ENCODE data around the gene TBCK. TPM values are rescaled to one million over a fixed set of nuclear protein-coding genes. Genes with fewer than 3 reads are reported as not detected.
"Not testable (repeated sequence)": the region's sequence is repeated elsewhere in the genome, so short reads cannot be mapped to it uniquely, and the experiment has no call there.

TBCK gene
- polyA plus RNA-seq, 1 donor (not counting 4 experiments of a cell fraction or from before 2014, with no cell fraction given), result 19.3 TPM

- TF ChIP-seq EZH2 (IDR thresholded peaks at IDR 0.05; ENCODE audit: low read length), result no peak
- no peak for TF ChIP-seq CTCF (optimal IDR thresholded peaks at IDR 0.05 in 1 of 3, IDR thresholded peaks at IDR 0.05 in 1 of 3, conservative IDR thresholded peaks at IDR 0.05 in 1 of 3; ENCODE audit: extremely low read depth in 1 of 3, insufficient read depth in 2 of 3, low read length in 3 of 3)
- Histone ChIP-seq H3K79me2 (ENCODE audit: control insufficient read depth, insufficient read depth, low read length) (no peaks in the 10 kb centered on the region), H4K20me1 (ENCODE audit: control insufficient read depth, extremely low read depth, insufficient read depth, low read length) (no peaks in the 10 kb centered on the region), H3K9me1 (ENCODE audit: control insufficient read depth, extremely low read depth, insufficient read depth, low read length) (no peaks in the 10 kb centered on the region), H3K4me1 (ENCODE audit: control insufficient read depth, extremely low read depth, insufficient read depth, low read length) (no peaks in the 10 kb centered on the region), H2AFZ (ENCODE audit: control insufficient read depth, low read length) (no peak overlapping the region), H3K9me3 (ENCODE audit: control insufficient read depth, low read depth, low read length) (peaks cover 2% of the 10 kb centered on the region), H3K27ac (ENCODE audit: control insufficient read depth, insufficient read depth, low read length) (no peak overlapping the region), H3K4me2 (ENCODE audit: control insufficient read depth, extremely low read depth, insufficient read depth, low read depth, low read length) (no peak overlapping the region), H3K27me3 (ENCODE audit: control insufficient read depth, extremely low read depth, insufficient read depth, low read length) (no peaks in the 10 kb centered on the region), H3K9ac (ENCODE audit: control insufficient read depth, extremely low read depth, insufficient read depth, low read length) (no peak overlapping the region), H3K36me3 (ENCODE audit: control insufficient read depth in 2 of 2, extremely low read depth in 1 of 2, insufficient read depth in 2 of 2, low read length in 2 of 2) (peaks cover 0 to 5% of the 10 kb centered on the region in 2 experiments), H3K4me3 (ENCODE audit: control insufficient read depth in 2 of 3, extremely low read depth in 1 of 3, insufficient read depth in 2 of 3, low read depth in 1 of 3, low read length in 3 of 3) (no peak overlapping the region)
- no peak for DNase-seq (ENCODE audit: low read depth, low spot score)
- FAIRE-seq, result no peak
- dilution Hi-C loops (cut with MboI; ENCODE audit: extremely low pct_ligation_motif_present, low sequenced_read_pairs), result no loop called here
Observed at GRCh38 chr4:106114270-106114669, 201.7 kb downstream of the TBCK start.

- H3K4me1 ChIP-seq (ENCODE audit: control insufficient read depth, extremely low read depth, insufficient read depth, low read length); H3K4me3 ChIP-seq (ENCODE audit: control insufficient read depth in 2 of 3, extremely low read depth in 1 of 3, insufficient read depth in 2 of 3, low read depth in 1 of 3, low read length in 3 of 3); H3K36me3 ChIP-seq (ENCODE audit: control insufficient read depth in 2 of 2, extremely low read depth in 1 of 2, insufficient read depth in 2 of 2, low read length in 2 of 2); H3K4me2 ChIP-seq (ENCODE audit: control insufficient read depth, extremely low read depth, insufficient read depth, low read depth, low read length); H3K9me1 ChIP-seq (ENCODE audit: control insufficient read depth, extremely low read depth, insufficient read depth, low read length); H3K9me3 ChIP-seq (ENCODE audit: control insufficient read depth, low read depth, low read length); H3K27me3 ChIP-seq (ENCODE audit: control insufficient read depth, extremely low read depth, insufficient read depth, low read length); H4K20me1 ChIP-seq (ENCODE audit: control insufficient read depth, extremely low read depth, insufficient read depth, low read length); H3K79me2 ChIP-seq (ENCODE audit: control insufficient read depth, insufficient read depth, low read length); FAIRE-seq; DNase-seq (ENCODE audit: low read depth, low spot score); dilution Hi-C loops (cut with MboI; ENCODE audit: extremely low pct_ligation_motif_present, low sequenced_read_pairs); H3K9ac ChIP-seq (ENCODE audit: control insufficient read depth, extremely low read depth, insufficient read depth, low read length); H2AFZ ChIP-seq (ENCODE audit: control insufficient read depth, low read length); H3K27ac ChIP-seq (ENCODE audit: control insufficient read depth, insufficient read depth, low read length): not testable (repeated sequence)
Observed at GRCh38 chr4:106111778-106112469, 204.1 kb downstream of the TBCK start.

- no peak overlapping the region for H3K4me3 ChIP-seq (ENCODE audit: control insufficient read depth in 2 of 3, extremely low read depth in 1 of 3, insufficient read depth in 2 of 3, low read depth in 1 of 3, low read length in 3 of 3)
- H3K27me3 ChIP-seq (ENCODE audit: control insufficient read depth, extremely low read depth, insufficient read depth, low read length), result no peaks in the 10 kb centered on the region
- no peaks in the 10 kb centered on the region for H4K20me1 ChIP-seq (ENCODE audit: control insufficient read depth, extremely low read depth, insufficient read depth, low read length)
- H3K79me2 ChIP-seq (ENCODE audit: control insufficient read depth, insufficient read depth, low read length), result no peaks in the 10 kb centered on the region
- no peaks in the 10 kb centered on the region for H3K4me1 ChIP-seq (ENCODE audit: control insufficient read depth, extremely low read depth, insufficient read depth, low read length)
- no peak overlapping the region for H3K9ac ChIP-seq (ENCODE audit: control insufficient read depth, extremely low read depth, insufficient read depth, low read length)
- peaks cover 2% of the 10 kb centered on the region for H3K9me3 ChIP-seq (ENCODE audit: control insufficient read depth, low read depth, low read length)
- H3K9me1 ChIP-seq (ENCODE audit: control insufficient read depth, extremely low read depth, insufficient read depth, low read length), result no peaks in the 10 kb centered on the region
- FAIRE-seq, result no peak
- dilution Hi-C loops (cut with MboI; ENCODE audit: extremely low pct_ligation_motif_present, low sequenced_read_pairs), result no loop called here
- H2AFZ ChIP-seq (ENCODE audit: control insufficient read depth, low read length), result no peak overlapping the region
- peaks cover 0 to 3% of the 10 kb centered on the region in 2 experiments for H3K36me3 ChIP-seq (ENCODE audit: control insufficient read depth in 2 of 2, extremely low read depth in 1 of 2, insufficient read depth in 2 of 2, low read length in 2 of 2)
- no peak for DNase-seq (ENCODE audit: low read depth, low spot score)
- no peak for TF ChIP-seq CTCF (optimal IDR thresholded peaks at IDR 0.05 in 1 of 3, IDR thresholded peaks at IDR 0.05 in 1 of 3, conservative IDR thresholded peaks at IDR 0.05 in 1 of 3; ENCODE audit: extremely low read depth in 1 of 3, insufficient read depth in 2 of 3, low read length in 3 of 3)
- TF ChIP-seq EZH2 (IDR thresholded peaks at IDR 0.05; ENCODE audit: low read length), result no peak
- H3K4me2 ChIP-seq (ENCODE audit: control insufficient read depth, extremely low read depth, insufficient read depth, low read depth, low read length), result no peak overlapping the region
- H3K27ac ChIP-seq (ENCODE audit: control insufficient read depth, insufficient read depth, low read length), result no peak overlapping the region
Observed at GRCh38 chr4:106109929-106110328, 206.1 kb downstream of the TBCK start.
